ENCODE results near the gene CPZ.

The CPZ gene

DNA sequence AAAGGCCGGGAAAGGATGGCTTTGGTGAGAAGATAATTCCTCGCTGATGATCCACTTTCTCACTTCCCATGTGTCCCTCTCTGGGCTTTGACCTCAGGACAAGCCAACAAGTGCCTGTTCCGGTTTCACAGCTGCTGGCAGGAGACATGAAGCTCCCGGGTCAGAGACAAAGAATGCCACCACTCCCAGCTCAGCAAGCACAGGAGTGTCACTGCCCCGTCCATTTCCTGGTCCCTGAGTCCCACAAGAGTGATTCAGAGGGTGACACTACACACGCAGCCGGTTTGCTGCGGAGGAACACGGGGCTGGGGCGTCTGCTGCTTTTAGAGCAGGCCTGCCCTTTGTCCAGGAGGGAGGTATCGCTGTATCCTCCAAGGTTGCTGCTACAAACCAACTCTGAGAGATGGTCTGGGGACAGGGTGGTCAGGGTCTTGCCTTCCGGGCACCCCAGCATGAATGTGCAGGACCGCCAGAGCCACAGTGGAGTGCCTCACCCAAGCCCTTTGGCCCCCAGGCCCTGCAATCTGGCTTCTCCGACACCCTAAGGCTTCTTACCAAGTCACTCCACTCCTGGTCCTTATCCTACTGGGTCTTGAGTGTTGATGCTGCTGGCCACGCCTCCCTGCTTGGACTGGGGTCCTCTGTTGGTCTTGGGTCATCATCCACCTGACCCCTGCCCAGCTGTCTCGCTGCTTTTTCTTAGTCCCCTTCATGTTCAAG lies 49.5 kb downstream of the CPZ start:
- TF ChIP-seq, protein P1, sequence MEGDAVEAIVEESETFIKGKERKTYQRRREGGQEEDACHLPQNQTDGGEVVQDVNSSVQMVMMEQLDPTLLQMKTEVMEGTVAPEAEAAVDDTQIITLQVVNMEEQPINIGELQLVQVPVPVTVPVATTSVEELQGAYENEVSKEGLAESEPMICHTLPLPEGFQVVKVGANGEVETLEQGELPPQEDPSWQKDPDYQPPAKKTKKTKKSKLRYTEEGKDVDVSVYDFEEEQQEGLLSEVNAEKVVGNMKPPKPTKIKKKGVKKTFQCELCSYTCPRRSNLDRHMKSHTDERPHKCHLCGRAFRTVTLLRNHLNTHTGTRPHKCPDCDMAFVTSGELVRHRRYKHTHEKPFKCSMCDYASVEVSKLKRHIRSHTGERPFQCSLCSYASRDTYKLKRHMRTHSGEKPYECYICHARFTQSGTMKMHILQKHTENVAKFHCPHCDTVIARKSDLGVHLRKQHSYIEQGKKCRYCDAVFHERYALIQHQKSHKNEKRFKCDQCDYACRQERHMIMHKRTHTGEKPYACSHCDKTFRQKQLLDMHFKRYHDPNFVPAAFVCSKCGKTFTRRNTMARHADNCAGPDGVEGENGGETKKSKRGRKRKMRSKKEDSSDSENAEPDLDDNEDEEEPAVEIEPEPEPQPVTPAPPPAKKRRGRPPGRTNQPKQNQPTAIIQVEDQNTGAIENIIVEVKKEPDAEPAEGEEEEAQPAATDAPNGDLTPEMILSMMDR (IDR thresholded peaks at IDR 0.05; ENCODE audit: low read depth, low read length): no peak

DNA sequence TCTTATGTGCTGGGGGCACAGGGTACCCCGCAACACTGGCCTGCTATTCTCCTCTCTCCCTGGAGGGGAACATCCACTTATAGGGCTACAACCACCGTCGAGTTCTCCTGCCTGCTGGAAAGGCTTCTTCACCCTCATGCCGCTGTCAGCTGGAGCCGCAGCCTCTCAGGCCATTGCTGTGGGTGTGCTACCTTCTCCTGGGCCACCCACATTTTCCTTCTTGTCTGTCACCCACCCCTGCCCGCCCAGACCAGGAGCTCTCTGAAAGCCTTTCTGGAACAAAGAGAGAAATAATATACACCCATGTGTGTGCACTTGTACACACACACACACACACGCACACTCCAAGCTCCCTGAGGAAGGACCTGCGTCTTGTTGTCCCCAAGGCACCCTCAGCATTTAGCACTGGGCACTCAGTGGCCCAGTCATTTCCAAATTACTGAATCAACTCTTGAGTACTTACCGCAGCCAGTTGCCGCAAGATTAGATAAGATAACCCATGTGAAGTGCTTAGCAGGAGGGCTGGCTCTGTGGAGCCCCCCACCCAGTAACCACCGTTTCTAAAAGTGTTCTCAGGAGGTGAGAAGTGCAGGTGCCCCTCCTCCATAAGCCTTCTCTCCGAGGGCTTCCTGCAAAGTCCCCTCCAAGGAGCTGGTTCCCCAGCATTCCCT lies 50.2 kb downstream of the CPZ start:
- TF ChIP-seq, protein P1 (IDR thresholded peaks at IDR 0.05; ENCODE audit: low read depth, low read length): no peak
- no peak for DNase-seq
- no peaks in the 10 kb centered on the region for H3K36me3 ChIP-seq
- no peaks in the 10 kb centered on the region for H3K4me1 ChIP-seq
- no peaks in the 10 kb centered on the region for H3K9me3 ChIP-seq
- H3K4me3 ChIP-seq (ENCODE audit: low read depth, low read length): no peak overlapping the region
- no peaks in the 10 kb centered on the region for H3K27me3 ChIP-seq

More for the DNA sequence above, 49.5 kb downstream of the CPZ start:
- H3K36me3 ChIP-seq: no peaks in the 10 kb centered on the region
- DNase-seq: no peak
- H3K9me3 ChIP-seq: no peaks in the 10 kb centered on the region
- no peak overlapping the region for H3K4me3 ChIP-seq (ENCODE audit: low read depth, low read length)
- no peaks in the 10 kb centered on the region for H3K27me3 ChIP-seq
- H3K4me1 ChIP-seq: no peaks in the 10 kb centered on the region

GRCh38 chr4:8643441-8643840 lies 50.9 kb downstream of the CPZ start:
- H3K9me3 ChIP-seq: no peaks in the 10 kb centered on the region
- H3K27me3 ChIP-seq: no peaks in the 10 kb centered on the region
- H3K4me1 ChIP-seq: no peaks in the 10 kb centered on the region
- no peaks in the 10 kb centered on the region for H3K36me3 ChIP-seq
- DNase-seq: no peak
- TF ChIP-seq, protein P1 (IDR thresholded peaks at IDR 0.05; ENCODE audit: low read depth, low read length): no peak
- H3K4me3 ChIP-seq (ENCODE audit: low read depth, low read length): no peak overlapping the region

DNA sequence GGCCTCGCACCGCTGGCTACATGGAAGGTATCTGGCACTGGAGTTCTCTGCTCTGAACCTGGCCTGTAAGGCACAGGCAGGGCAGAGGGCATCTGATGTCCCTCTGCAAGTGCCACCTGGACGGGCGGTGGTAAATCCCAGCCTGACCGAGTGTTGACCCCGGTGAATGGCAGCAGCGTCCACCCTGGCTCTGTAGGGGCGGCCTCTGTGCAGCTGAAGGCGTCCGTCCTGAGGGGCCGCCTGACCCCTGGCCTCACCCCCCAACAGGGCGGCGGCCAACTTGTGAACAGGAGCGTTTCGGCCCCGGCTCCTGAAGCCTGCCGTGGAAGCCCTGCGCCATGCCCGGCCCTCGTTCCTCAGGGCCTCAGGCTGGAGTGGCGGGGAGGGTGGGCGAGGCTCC lies 51.4 kb downstream of the CPZ start:
- Histone ChIP-seq H3K27me3 (no peaks in the 10 kb centered on the region), H3K4me3 (ENCODE audit: low read depth, low read length) (no peak overlapping the region), H3K4me1 (no peaks in the 10 kb centered on the region), H3K36me3 (no peaks in the 10 kb centered on the region), H3K9me3 (no peaks in the 10 kb centered on the region)
- DNase-seq: no peak
- TF ChIP-seq, protein P1 (IDR thresholded peaks at IDR 0.05; ENCODE audit: low read depth, low read length): no peak

- Histone ChIP-seq H3K9me3 (no peaks in the 10 kb centered on the region), H3K36me3 (no peaks in the 10 kb centered on the region), H3K27me3 (no peaks in the 10 kb centered on the region), H3K4me3 (ENCODE audit: low read depth, low read length) (no peak overlapping the region), H3K4me1 (no peaks in the 10 kb centered on the region)
- TF ChIP-seq, protein P1 (IDR thresholded peaks at IDR 0.05; ENCODE audit: low read depth, low read length): no peak
- DNase-seq: no peak
Observed at GRCh38 chr4:8644461-8644891, 51.9 kb downstream of the CPZ start.

All from BE2C (cell line).